Anterior cingulate cortex (tissue), 58 donors: ENCODE data around the gene ANKRD40.
"Not testable (repeated sequence)": the region's sequence is repeated elsewhere in the genome, so short reads cannot be mapped to it uniquely, and the experiment has no call there.

ENCODE experiments used
- DNase-seq, 58 donors: peaks; one replicate each; lab custom pipeline; 2025; lab: John Stamatoyannopoulos, UW

ANKRD40 gene

GRCh38 chr17:50715471-50715870 lies 7.8 kb upstream of the ANKRD40 start:
- DNase-seq, result no peak

GRCh38 chr17:50712641-50713040 lies 4.9 kb upstream of the ANKRD40 start:
- no peak for DNase-seq

GRCh38 chr17:50710650-50711049 lies 2.9 kb upstream of the ANKRD40 start:
- DNase-seq, result no peak

- no peak for DNase-seq
Observed at GRCh38 chr17:50710025-50710424, 2.3 kb upstream of the ANKRD40 start.

GRCh38 chr17:50709053-50709452 lies 1.3 kb upstream of the ANKRD40 start:
- DNase-seq, result not testable (repeated sequence)

- DNase-seq, result peak in 15 of 58 donors; percentile 3 to 37 (median 15)
Observed at GRCh38 chr17:50708050-50709000, 611 bp upstream of the ANKRD40 start.

GRCh38 chr17:50703162-50703561 lies 4.6 kb downstream of the ANKRD40 start:
- DNase-seq, result no peak

GRCh38 chr17:50699410-50699809 lies 8.3 kb downstream of the ANKRD40 start:
- no peak for DNase-seq

GRCh38 chr17:50697663-50698272 lies 9.9 kb downstream of the ANKRD40 start:
- no peak for DNase-seq

- no peak for DNase-seq
Observed at GRCh38 chr17:50697062-50697461, 10.7 kb downstream of the ANKRD40 start.

- no peak for DNase-seq
Observed at GRCh38 chr17:50696365-50696879, 11.3 kb downstream of the ANKRD40 start.

- no peak for DNase-seq
Observed at GRCh38 chr17:50693036-50693682, 14.6 kb downstream of the ANKRD40 start.

- DNase-seq, result no peak
Observed at GRCh38 chr17:50692448-50693035, 15.2 kb downstream of the ANKRD40 start.

- no peak for DNase-seq
Observed at GRCh38 chr17:50691550-50692447, 15.9 kb downstream of the ANKRD40 start.

GRCh38 chr17:50690887-50691549 lies 16.7 kb downstream of the ANKRD40 start:
- no peak for DNase-seq

GRCh38 chr17:50689956-50690886 lies 17.5 kb downstream of the ANKRD40 start:
- DNase-seq, result peak in 40 of 58 donors; percentile 6 to 69 (median 48)

- no peak for DNase-seq
Observed at GRCh38 chr17:50689251-50689650, 18.5 kb downstream of the ANKRD40 start.

- DNase-seq, result no peak
Observed at GRCh38 chr17:50688245-50688644, 19.5 kb downstream of the ANKRD40 start.
